B cell (primary cell): ENCODE data around the gene PNKP.

Experiments
- CTCF ChIP-seq: fragments of 200-600 bp; IDR thresholded peaks from one replicate; pipeline ENCODE4 v1.8.0; 2022; ENCODE audit warnings: antibody characterized with exemption, mild to moderate bottlenecking
- EZH2 ChIP-seq: IDR thresholded peaks from 2 replicates; pipeline ENCODE4 v1.6.1; 2012; ENCODE audit warnings: borderline replicate concordance, low read depth, mild to moderate bottlenecking, moderate library complexity, low read length; ENCODE audit not compliant: insufficient read depth, poor library complexity, severe bottlenecking

- no peak for TF ChIP-seq CTCF
- TF ChIP-seq EZH2, result no peak
Observed at GRCh38 chr19:49831592-49831991, 35.8 kb downstream of the PNKP start.
